Mononuclear cell (primary cell): Measurements from ENCODE around the gene NMT1. TPM values are rescaled to one million over a fixed set of nuclear protein-coding genes. Genes with fewer than 3 reads are reported as not detected.
"Not testable (repeated sequence)": the region's sequence is repeated elsewhere in the genome, so short reads cannot be mapped to it uniquely, and the experiment has no call there.

Experiments
- H3K27me3 ChIP-seq: 2 replicates; pipeline ENCODE4 v1.6.0; 2011; ENCODE audit warnings: low read length, control low read depth; ENCODE audit not compliant: insufficient read depth
- H3K4me1 ChIP-seq: 2 replicates; pipeline ENCODE4 v1.5.1; 2011; ENCODE audit warnings: mild to moderate bottlenecking, low read length, control low read depth; ENCODE audit not compliant: insufficient read depth
- H3K4me3 ChIP-seq: 2 replicates; pipeline ENCODE4 v1.5.1; 2011; ENCODE audit warnings: mild to moderate bottlenecking, low read length, moderate library complexity
- H3K9me3 ChIP-seq: 2 replicates; pipeline ENCODE4 v1.5.1; 2011; ENCODE audit warnings: low read depth, mild to moderate bottlenecking, control low read depth, low read length
- total RNA-seq: library from RNA; depleted of rRNA; stranded (reverse); fragments of >200 nt; gene quantifications from one replicate; pipeline ENCODE4 v1.2.3, GENCODE V29; 2012

The NMT1 gene
- total RNA-seq, 1 donor = 35.2 TPM

DNA sequence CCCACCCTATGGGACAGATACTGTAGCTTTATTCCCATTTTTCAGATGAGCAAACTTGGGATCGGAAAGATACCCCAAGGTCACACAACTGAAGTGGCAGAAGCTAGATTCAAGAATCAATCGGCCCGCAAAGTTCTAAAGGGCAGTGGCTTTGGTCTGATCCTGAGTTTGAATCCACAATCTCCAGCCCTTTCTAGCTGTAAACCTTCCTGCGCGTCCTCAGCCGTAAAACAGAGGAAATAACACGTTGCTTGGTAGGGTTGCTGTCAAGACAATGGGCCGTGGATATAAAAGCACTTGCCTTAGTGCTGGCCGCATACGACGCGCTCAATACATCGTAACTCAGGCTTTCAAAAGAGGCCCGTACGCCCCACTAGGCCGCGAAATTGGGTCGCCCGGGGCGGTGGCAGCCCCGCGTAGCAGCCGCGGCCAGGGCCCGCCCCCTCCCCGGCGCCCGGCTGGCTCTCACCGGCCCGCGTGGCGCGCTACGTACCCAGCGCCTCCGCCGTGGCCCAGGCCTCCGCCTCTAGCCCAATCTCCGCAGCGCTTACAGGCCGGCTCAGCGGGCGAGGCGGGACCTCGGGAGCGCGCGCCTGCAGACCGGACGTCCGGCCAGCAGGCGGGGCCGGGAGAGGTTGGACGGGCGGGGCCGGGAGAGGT is 9.9 kb upstream of the NMT1 start, which contains the start of gene DCAKD:
TSS of gene DCAKD (minus strand) at position 573 of the 660 bp plus-strand sequence. CDS start 16,747 bp downstream, outside the sequence.
- Histone ChIP-seq H3K4me3 (peak within 1 kb of the TSS; percentile 50), H3K9me3 (no peaks in the 10 kb centered on the region), H3K27me3 (no peaks in the 10 kb centered on the region), H3K4me1 (peaks cover 25% of the 10 kb centered on the region)

- not testable (repeated sequence) for H3K27me3 ChIP-seq, H3K9me3 ChIP-seq, H3K4me3 ChIP-seq
- H3K4me1 ChIP-seq = peaks cover 25% of the 10 kb centered on the region
Measured at GRCh38 chr17:45051720-45052051, 9.4 kb upstream of the NMT1 start.

- Histone ChIP-seq H3K9me3 (no peaks in the 10 kb centered on the region), H3K4me3 (peak overlapping the region; percentile 47), H3K4me1 (peaks cover 25% of the 10 kb centered on the region)
Measured at GRCh38 chr17:45052052-45052772, 8.9 kb upstream of the NMT1 start.

DNA sequence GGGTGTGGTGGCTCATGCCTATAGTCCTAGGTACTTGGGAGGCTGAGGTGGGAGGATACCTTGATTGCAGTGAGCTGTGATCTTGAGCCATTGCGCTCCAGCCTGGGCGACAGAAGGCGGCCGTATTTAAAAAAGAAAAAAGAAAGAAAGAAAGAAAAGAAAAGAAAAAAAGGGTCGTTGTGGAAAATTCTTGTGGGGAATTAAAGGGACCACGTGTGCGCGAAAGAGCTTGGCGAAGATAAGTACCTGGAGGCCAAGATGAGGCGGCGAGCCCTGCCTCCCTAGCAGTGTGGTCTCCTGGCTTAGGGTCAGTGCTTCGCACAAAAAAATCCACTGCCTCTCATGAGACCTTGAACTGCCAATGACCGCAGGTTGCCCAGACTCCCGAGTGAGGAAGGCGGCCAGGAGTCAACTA is 728 bp upstream of the NMT1 start:
- Histone ChIP-seq H3K4me3 (peak overlapping the region; percentile 96), H3K4me1 (peaks cover 54% of the 10 kb centered on the region), H3K9me3 (no peaks in the 10 kb centered on the region), H3K27me3 (no peaks in the 10 kb centered on the region)

More at GRCh38 chr17:45052052-45052772, 8.9 kb upstream of the NMT1 start:
- no peaks in the 10 kb centered on the region for H3K27me3 ChIP-seq

DNA sequence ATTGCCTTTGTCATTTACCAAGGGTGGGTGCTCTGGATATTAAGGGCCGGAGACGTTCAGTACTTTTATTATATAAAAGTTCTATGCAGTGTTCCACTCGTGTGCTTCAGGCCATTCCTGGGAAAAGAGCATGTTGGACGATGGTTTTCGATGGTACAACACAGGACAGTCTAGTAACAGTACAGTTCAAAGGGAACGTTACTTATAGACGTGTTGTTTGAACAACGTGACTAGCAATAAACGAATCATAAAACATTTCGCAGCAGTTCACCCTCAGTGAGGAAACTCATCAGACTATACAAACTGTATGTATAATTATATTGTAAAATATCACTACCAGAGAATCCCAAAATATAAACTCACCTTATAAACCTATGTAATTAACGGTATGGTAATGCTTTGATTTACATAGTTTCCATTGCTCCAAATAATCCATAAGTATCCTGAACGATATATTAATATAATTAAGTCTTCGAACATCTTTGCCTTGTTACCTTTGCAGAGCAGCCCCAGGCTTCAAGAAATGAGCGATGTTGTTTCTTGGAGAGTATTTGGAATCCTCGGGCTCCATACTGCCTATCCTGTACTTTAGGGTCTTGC is 589 bp downstream of the NMT1 start:
- H3K27me3 ChIP-seq = no peaks in the 10 kb centered on the region
- peaks cover 65% of the 10 kb centered on the region for H3K4me1 ChIP-seq
- peak overlapping the region; percentile 96 for H3K4me3 ChIP-seq
- H3K9me3 ChIP-seq = no peaks in the 10 kb centered on the region

GRCh38 chr17:45063198-45063597 is 2.1 kb downstream of the NMT1 start:
- H3K27me3 ChIP-seq = no peaks in the 10 kb centered on the region
- peaks cover 65% of the 10 kb centered on the region for H3K4me1 ChIP-seq
- no peaks in the 10 kb centered on the region for H3K9me3 ChIP-seq
- H3K4me3 ChIP-seq = no peak overlapping the region

GRCh38 chr17:45067637-45068036 is 6.5 kb downstream of the NMT1 start:
- Histone ChIP-seq H3K9me3 (no peaks in the 10 kb centered on the region), H3K4me3 (no peak overlapping the region), H3K27me3 (no peaks in the 10 kb centered on the region), H3K4me1 (peaks cover 53% of the 10 kb centered on the region)

DNA sequence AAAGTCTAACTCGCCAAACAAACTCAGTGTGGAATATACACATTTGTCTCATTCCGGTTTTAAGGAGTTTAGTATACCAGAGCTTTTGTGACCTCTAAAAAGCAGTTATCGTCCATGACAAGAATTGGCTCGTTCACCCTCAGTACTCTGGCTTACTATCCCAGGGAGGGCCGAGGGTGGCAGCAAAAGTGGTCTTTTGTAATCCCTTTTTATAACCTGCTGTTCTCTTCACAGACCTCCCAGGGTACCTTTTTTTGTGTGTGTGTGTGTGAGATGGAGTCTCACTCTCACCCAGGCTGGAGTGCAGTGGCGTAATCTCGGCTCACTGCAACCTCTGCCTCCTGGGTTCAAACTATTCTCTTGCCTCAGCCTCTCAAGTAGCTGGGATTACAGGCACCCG is 8.9 kb downstream of the NMT1 start:
- no peaks in the 10 kb centered on the region for H3K9me3 ChIP-seq

DNA sequence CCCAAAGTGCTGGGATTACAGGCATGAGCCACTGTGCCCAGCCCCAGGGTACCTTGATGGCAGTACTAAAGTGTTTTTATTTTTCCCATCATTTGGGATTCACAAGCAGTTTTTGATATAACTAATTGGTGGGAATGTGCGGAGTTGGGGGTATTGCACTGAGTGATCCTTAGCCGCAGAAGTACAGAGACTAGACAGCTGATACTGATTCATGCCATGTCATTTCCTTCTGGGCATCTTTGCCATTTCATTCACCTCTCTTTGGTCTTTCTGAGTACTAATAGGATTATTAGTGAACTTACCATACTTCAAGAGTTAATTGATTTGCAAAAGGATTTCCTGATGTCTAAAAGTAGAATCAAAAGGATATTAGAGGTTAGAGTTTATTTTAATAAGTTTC is 9.7 kb downstream of the NMT1 start:
- Histone ChIP-seq H3K27me3 (no peaks in the 10 kb centered on the region), H3K4me3 (no peak overlapping the region), H3K9me3 (no peaks in the 10 kb centered on the region), H3K4me1 (peaks cover 22% of the 10 kb centered on the region)

More for the DNA sequence above, 8.9 kb downstream of the NMT1 start:
- Histone ChIP-seq H3K4me3 (no peak overlapping the region), H3K27me3 (no peaks in the 10 kb centered on the region), H3K4me1 (peaks cover 29% of the 10 kb centered on the region)

GRCh38 chr17:45073414-45074070 is 12.4 kb downstream of the NMT1 start:
- H3K27me3 ChIP-seq = no peaks in the 10 kb centered on the region
- H3K4me3 ChIP-seq = no peak overlapping the region
- peaks cover 42% of the 10 kb centered on the region for H3K4me1 ChIP-seq
- no peaks in the 10 kb centered on the region for H3K9me3 ChIP-seq

GRCh38 chr17:45077643-45078042 is 16.5 kb downstream of the NMT1 start:
- H3K9me3 ChIP-seq = no peaks in the 10 kb centered on the region
- peaks cover 28% of the 10 kb centered on the region for H3K4me1 ChIP-seq
- no peak overlapping the region for H3K4me3 ChIP-seq
- no peaks in the 10 kb centered on the region for H3K27me3 ChIP-seq

GRCh38 chr17:45081047-45081703 is 20.1 kb downstream of the NMT1 start:
- Histone ChIP-seq H3K4me1 (peaks cover 23% of the 10 kb centered on the region), H3K27me3 (no peaks in the 10 kb centered on the region), H3K4me3 (no peak overlapping the region), H3K9me3 (no peaks in the 10 kb centered on the region)

DNA sequence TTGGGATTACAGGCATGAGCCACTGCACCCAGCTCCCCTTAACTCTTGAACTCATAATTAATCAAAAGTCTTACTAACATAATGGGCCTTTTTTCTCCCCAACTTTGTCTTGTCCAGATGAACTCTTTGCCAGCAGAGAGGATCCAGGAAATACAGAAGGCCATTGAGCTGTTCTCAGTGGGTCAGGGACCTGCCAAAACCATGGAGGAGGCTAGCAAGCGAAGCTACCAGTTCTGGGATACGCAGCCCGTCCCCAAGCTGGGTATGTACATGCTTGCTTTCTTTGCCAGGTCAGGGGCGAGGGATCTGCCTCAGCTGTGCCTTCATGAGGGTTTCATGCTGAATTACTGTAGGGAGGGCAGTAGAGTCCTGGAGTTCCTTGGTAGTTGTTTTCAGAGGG is 25.3 kb downstream of the NMT1 start:
- H3K4me3 ChIP-seq = no peak overlapping the region
- no peaks in the 10 kb centered on the region for H3K9me3 ChIP-seq
- H3K4me1 ChIP-seq = no peaks in the 10 kb centered on the region
- no peaks in the 10 kb centered on the region for H3K27me3 ChIP-seq

DNA sequence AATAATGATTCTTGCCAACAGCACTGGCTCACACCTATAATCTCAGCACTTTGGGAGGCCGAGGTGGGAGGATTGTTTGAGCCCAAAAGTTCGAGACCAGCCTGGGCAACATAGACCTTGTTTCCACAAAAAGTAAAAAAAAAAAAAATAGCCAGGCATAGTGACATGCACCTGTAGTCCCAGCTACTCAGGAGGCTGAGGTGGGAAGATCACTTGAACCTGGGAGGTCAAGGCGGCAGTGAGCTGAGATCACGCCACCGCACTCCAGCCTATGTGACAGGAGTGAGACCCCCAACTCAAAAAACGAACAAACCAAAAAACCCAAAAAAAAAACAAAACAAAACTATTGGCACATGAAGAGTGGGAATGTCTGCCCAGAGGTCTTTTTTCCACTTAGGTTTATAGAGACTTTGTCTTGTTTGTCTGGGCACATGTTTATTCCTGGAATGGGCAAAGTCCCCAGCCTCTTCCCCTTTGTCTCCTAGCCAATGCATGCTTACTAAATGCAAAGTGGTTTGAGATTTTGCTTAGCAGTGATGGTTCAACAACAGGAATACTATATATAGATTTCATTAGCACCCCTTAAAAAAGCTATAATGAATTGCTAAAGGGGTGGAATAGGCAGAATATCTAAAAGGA is 25.9 kb downstream of the NMT1 start:
- Histone ChIP-seq H3K27me3 (no peaks in the 10 kb centered on the region), H3K4me1 (no peaks in the 10 kb centered on the region), H3K4me3 (no peak overlapping the region), H3K9me3 (no peaks in the 10 kb centered on the region)
